GM12801 (cell line): ENCODE results near the gene FOXF2.

Experiments used
- TF ChIP-seq, protein P1 (sequence below): IDR thresholded peaks from one replicate; pipeline ENCODE4 v1.5.1; 2011; ENCODE audit warnings: control low read depth; ENCODE audit not compliant: insufficient read length; ENCODE audit errors: extremely low read depth

FOXF2 gene

DNA sequence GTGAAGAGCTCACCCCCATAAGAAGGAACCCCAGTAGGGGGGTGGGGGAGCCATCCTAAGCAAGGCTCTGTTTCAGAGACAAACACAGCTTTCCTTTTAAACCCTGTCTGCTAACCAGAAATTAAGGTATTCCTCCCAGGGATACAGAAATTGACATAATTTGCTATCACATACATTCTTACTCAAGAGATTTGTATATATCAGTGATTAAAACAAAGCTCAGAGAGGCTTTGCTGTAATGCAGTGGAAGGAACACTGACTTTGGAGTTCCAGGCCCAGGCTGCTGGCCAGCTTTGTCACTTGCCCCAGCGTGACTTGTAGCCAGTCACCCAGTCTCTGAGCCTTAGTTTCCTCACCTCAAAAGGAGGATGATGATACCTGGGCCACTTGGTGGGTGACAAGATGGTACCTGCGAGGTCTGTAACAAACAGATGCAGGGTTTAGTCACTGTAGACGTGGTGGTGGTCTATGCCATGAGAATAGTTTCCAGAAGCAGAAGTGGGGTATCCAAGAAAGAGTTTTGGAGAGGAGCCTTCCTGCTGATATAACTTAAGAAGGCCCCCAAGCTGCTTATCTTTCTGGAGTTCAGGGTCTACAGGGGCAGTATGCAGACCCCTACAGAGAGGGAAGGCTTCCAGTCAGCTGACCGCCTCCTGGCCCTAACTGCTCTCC is 3.2 kb upstream of the FOXF2 start:
- TF ChIP-seq, protein P1, sequence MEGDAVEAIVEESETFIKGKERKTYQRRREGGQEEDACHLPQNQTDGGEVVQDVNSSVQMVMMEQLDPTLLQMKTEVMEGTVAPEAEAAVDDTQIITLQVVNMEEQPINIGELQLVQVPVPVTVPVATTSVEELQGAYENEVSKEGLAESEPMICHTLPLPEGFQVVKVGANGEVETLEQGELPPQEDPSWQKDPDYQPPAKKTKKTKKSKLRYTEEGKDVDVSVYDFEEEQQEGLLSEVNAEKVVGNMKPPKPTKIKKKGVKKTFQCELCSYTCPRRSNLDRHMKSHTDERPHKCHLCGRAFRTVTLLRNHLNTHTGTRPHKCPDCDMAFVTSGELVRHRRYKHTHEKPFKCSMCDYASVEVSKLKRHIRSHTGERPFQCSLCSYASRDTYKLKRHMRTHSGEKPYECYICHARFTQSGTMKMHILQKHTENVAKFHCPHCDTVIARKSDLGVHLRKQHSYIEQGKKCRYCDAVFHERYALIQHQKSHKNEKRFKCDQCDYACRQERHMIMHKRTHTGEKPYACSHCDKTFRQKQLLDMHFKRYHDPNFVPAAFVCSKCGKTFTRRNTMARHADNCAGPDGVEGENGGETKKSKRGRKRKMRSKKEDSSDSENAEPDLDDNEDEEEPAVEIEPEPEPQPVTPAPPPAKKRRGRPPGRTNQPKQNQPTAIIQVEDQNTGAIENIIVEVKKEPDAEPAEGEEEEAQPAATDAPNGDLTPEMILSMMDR, result no peak

DNA sequence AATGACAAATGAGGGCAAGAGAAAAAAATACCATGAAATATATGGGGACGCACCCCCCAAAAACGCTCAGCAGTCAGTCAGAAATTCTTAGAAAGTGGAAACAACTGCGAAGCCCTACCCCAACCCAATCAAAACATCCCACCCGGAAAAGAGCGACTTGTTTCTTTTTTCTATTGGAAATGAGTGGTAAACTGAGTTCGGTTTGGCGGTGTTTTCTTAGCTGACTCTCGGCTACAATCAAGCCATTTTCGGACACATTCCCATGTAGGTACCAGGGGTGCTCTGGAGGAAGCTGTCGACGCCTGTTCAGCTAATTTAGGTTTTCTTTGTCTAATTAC is 1.9 kb upstream of the FOXF2 start:
- TF ChIP-seq, protein P1, result no peak

DNA sequence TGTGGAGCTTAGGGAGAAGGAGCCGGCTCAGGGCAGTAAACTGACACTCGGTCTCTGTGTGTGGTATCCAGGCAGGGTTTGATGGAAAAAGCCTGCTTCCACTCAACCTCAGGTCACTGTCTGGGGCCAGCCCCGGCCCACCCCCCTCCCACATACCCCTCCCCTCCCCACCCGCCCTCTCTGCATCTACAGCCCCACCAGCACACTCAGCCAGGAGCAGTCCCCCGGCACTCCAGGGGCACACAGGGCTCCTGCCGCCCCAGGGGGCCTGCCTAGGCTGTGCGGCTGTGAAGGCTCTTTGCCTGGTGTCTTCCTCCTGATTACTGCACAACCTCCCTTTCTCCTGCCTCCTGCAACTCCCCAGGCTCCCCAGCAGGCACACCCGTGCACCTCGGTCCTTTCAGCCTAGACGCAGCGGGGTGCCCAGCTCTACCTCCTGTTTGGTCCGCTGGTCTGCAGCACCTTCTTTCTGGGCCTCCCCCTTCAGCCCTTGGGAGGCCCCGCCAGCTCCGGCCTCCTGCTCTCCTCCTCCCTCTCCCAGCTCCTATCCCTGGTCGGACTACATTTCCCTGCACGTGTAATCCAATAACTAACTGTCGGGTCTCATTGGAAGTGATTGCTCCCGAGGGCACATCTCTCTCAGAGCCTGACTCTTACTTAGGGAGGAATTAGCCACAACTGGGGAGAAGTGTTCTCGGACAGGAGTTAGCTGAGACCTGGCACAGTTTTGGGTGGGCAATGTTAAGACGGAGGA is 1.3 kb upstream of the FOXF2 start:
- TF ChIP-seq, protein P1, result no peak

DNA sequence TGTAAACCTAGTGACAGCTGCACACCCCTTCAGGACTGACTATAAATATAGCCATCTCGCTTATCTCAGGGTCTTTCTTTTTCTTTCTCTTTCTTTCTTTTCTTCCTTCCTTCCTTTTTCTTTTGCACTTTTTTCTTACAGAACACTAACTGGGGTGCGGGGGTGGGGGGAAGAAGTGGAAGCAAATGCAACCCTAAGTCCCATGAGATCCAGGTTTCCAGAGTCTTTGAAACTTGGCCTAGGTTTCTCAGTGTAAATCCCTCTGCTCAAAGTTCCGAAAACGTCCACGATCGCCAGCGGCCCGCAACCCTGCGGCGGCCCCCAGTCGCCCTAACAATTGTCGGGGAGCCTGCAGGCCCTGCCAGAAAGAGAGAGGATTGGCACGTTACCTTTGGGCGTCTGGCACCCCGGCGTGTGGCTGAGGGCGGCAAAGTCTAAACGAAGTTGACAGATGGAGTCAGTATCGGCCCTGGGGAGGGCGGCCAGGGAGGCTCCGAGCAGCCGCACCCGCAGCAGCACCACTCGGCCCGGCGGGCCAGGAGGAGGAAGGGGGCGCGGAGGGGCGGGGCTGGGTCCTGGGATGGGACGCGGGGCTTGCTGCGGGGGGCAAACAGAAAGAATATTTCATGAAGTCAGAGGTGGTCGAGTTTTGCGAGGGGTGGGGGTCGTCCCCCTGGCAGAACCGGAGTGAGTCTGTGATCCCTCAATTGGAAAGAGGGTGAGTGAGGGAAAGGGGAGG is 577 bp upstream of the FOXF2 start:
- TF ChIP-seq, protein P1, result no peak

DNA sequence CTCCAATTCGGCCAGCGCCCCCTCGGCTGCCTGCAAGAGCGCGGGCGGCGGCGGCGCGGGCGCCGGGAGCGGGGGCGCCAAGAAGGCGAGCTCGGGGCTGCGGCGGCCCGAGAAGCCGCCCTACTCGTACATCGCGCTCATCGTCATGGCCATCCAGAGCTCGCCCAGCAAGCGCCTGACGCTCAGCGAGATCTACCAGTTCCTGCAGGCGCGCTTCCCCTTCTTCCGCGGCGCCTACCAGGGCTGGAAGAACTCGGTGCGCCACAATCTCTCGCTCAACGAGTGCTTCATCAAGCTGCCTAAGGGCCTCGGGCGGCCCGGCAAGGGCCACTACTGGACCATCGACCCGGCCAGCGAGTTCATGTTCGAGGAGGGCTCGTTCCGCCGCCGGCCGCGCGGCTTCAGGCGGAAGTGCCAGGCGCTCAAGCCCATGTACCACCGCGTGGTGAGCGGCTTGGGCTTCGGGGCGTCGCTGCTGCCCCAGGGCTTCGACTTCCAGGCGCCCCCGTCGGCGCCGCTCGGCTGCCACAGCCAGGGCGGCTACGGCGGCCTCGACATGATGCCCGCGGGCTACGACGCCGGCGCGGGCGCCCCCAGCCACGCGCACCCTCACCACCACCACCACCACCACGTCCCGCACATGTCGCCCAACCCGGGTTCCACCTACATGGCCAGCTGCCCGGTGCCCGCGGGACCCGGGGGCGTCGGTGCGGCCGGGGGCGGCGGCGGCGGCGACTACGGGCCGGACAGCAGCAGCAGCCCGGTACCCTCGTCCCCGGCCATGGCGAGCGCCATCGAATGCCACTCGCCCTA is 963 bp downstream of the FOXF2 start:
- TF ChIP-seq, protein P1, result no peak

DNA sequence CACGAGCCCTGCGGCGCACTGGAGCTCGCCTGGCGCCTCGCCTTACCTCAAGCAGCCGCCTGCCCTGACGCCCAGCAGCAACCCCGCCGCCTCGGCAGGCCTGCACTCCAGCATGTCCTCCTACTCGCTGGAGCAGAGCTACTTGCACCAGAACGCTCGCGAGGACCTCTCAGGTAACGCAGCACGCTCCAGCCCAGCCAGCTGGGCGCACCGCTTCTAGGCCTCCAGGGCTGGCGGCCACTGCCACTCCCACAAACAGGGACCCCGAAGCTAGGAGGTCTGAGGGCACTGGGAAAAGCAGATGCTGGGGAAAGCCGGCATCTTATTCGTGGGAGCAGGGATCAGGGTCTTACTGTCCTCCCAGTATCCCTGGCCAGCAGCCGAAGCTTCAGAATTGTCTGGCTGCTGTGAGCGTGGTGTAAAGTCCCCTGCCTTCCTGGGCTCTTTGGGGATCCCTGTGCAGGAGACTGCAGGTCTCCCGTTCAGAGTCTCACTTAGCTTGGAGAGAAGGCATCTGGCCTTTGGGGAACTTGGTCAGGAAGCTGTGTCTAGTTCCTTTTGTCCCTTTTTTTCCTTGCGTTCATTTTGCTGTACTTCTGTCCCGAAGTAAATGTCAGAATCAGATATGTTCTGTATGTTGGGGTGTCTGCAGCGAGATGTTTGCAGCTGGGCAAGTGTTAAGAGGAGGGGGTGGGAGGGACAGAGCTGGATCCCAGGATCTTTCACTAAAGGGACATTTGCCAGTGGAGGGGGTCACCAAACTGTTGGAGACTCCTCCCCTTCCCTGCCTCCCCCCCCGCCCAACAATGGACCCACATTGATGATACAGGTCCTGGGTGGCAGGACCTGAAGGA is 1.8 kb downstream of the FOXF2 start:
- TF ChIP-seq, protein P1, result no peak
